Right lobe of liver (tissue), 6 donors: ENCODE measurements around the gene TMEM53. TPM values are rescaled to one million over a fixed set of nuclear protein-coding genes. Genes with fewer than 3 reads are reported as not detected.

Source experiments
- ATAC-seq, 4 donors: fragments of 200-7000 bp; cut with Tn5 transposase; one replicate each; pipeline ENCODE4 v1.9.1; 2020; ENCODE audit warnings: mild to moderate bottlenecking in 4 of 4, moderate library complexity in 4 of 4
- DNase-seq, 3 donors: peaks; one replicate each; pipeline ENCODE4 v3.0.0-alpha.2; 2020
- H3K27ac ChIP-seq, 3 donors: fragments of 200-600 bp; one replicate each; pipeline ENCODE4 v1.8.0; 2022
- H3K27me3 ChIP-seq, 2 donors: fragments of 200-600 bp; one replicate each; pipeline ENCODE4 v1.8.0; 2022
- H3K36me3 ChIP-seq, 4 donors: fragments of 200-600 bp; sonication (generic) in 1 of 4; one replicate each; pipeline versions ENCODE4 v1.5.1 to v1.8.0; 2017 to 2022; ENCODE audit warnings: control low read depth in 1 of 4
- H3K4me1 ChIP-seq, 4 donors: fragments of 200-600 bp; sonication (generic) in 1 of 4; one replicate each; pipeline versions ENCODE4 v1.5.1 to v1.8.0; 2017 to 2022; ENCODE audit warnings: control low read depth in 1 of 4
- H3K4me3 ChIP-seq, 3 donors: fragments of 200-600 bp; one replicate each; pipeline ENCODE4 v1.8.0; 2022
- H3K9me3 ChIP-seq, 4 donors: fragments of 200-600 bp; sonication (generic) in 1 of 4; one replicate each; pipeline versions ENCODE4 v1.5.1 to v1.8.0; 2017 to 2022; ENCODE audit warnings: control low read depth in 1 of 4
- CTCF ChIP-seq, 4 donors: fragments of 200-600 bp in 3 of 4; fragments of 450-650 bp in 1 of 4; IDR thresholded peaks; one replicate each; pipeline versions ENCODE4 v1.5.1 to v1.8.0; 2016 to 2022; ENCODE audit warnings: antibody characterized with exemption in 4 of 4, mild to moderate bottlenecking in 2 of 4
- POLR2A ChIP-seq: fragments of 450-650 bp; IDR thresholded peaks from one replicate; pipeline ENCODE4 v1.6.1; 2017; ENCODE audit warnings: antibody characterized with exemption, mild to moderate bottlenecking
- WGBS: methylation state at CpG from one replicate; pipeline ENCODE4 v1.1.6; 2018; ENCODE audit warnings: low coverage, low lambda C conversion rate; ENCODE audit not compliant: insufficient coverage; ENCODE audit errors: missing lambda C conversion rate; 5-methylcytosine and 5-hydroxymethylcytosine counted together
- intact Hi-C, 2 donors: fragments of 100-400 bp; cut with DNase I; formaldehyde crosslinking; loops; one replicate each; pipeline versions ENCODE4 v1.11.2 to v1.14.1; 2022
- long read RNA-seq: library from polyadenylated mRNA; unstranded; transcript quantifications from one replicate; pipeline ENCODE4 v2.0.0, GENCODE V29; 2019
- total RNA-seq, 6 experiments: library from RNA; depleted of rRNA in 2 of 6; stranded (reverse); fragments of >200 nt in 2 of 6; fragmentation: NEBNext Ultra II Directional in 3 of 6; extraction: Animal tissue kit (Norgen Biotek cat#: 25700) in 3 of 6; gene quantifications; one replicate each; pipeline versions ENCODE4 v1.1.0 to v1.2.4, GENCODE V29; 2016 to 2023
- donor health status: DM: no; HTN: yes; CAD: no.
- donor health status: DM: no; HTN: no; CAD: no.
- donor health status: DM: no; HTN: no; CAD: no.
- donor health status: DM: no; HTN: yes; CAD: no.
- donor health status: DM: no; HTN: yes; CAD: no.

The TMEM53 gene
- 10 to 100 TPM; 15.8 to 31.0 (median 24.5) TPM for total RNA-seq
- long read RNA-seq, partial matches to known transcripts, result 1 of 14 reads
- long read RNA-seq, other reads (novel, unspliced or antisense), result 3 of 14 reads

GRCh38 chr1:44674113-44675000, at the start of gene TMEM53, which contains the start of gene ARMH1:
TSS of gene TMEM53 (minus strand) at chr1:44674481. CDS start at chr1:44674391, 90 bp downstream.
TSS of gene ARMH1 (plus strand) at chr1:44674714. CDS start at chr1:44689698, 14,984 bp downstream.
- H3K36me3 ChIP-seq, result no peaks in the 10 kb centered on the region
- ATAC-seq, result peak; percentile 83 to 94 (median 89)
- DNase-seq, result peak; percentile 99 to 100 (median 100)
- peak; percentile 91 for TF ChIP-seq POLR2A
- TF ChIP-seq CTCF (IDR thresholded peaks at IDR 0.05), result no peak
- intact Hi-C loops, result no loop called here
- peaks cover 0 to 64% (median 34%) of the 10 kb centered on the region in 4 donors for H3K4me1 ChIP-seq
- 0% methylated on average over 18 of the region's 56 CpGs for WGBS
- peak within 1 kb of the TSS; percentile 93 to 97 (median 94) for H3K27ac ChIP-seq
- H3K4me3 ChIP-seq, result peak within 1 kb of the TSS; percentile 53 to 70 (median 69)
- H3K9me3 ChIP-seq, result no peaks in the 10 kb centered on the region
- no peaks in the 10 kb centered on the region for H3K27me3 ChIP-seq

- no peaks in the 10 kb centered on the region for H3K36me3 ChIP-seq
- 69% methylated on average over 21 of the region's 28 CpGs for WGBS
- intact Hi-C loops, result no loop called here
- H3K27me3 ChIP-seq, result no peaks in the 10 kb centered on the region
- no peaks in the 10 kb centered on the region for H3K4me1 ChIP-seq
- TF ChIP-seq CTCF (IDR thresholded peaks at IDR 0.05) (no peak), POLR2A (no peak)
- ATAC-seq, result no peak
- H3K27ac ChIP-seq, result no peak overlapping the region
- no peak overlapping the region for H3K4me3 ChIP-seq
- H3K9me3 ChIP-seq, result no peaks in the 10 kb centered on the region
- no peak for DNase-seq
Observed at GRCh38 chr1:44723496-44724295, 49.4 kb upstream of the TMEM53 start.

GRCh38 chr1:44723064-44723463, 48.8 kb upstream of the TMEM53 start:
- WGBS, result 58% methylated on average over 9 of the region's 9 CpGs
- no peaks in the 10 kb centered on the region for H3K36me3 ChIP-seq
- no peak for DNase-seq
- H3K4me1 ChIP-seq, result no peaks in the 10 kb centered on the region
- H3K4me3 ChIP-seq, result no peak overlapping the region
- no peaks in the 10 kb centered on the region for H3K9me3 ChIP-seq
- H3K27me3 ChIP-seq, result no peaks in the 10 kb centered on the region
- TF ChIP-seq POLR2A, result no peak
- TF ChIP-seq CTCF (IDR thresholded peaks at IDR 0.05), result no peak
- intact Hi-C loops, result no loop called here
- no peak for ATAC-seq
- no peak overlapping the region for H3K27ac ChIP-seq

- TF ChIP-seq CTCF (IDR thresholded peaks at IDR 0.05) (no peak), POLR2A (peak; percentile 57)
- ATAC-seq, result peak; percentile 40 to 66 (median 50)
- 39% methylated on average over 14 of the region's 14 CpGs for WGBS
- no peaks in the 10 kb centered on the region for H3K9me3 ChIP-seq
- no peaks in the 10 kb centered on the region for H3K36me3 ChIP-seq
- no peak for DNase-seq
- no peak overlapping the region for H3K4me3 ChIP-seq
- intact Hi-C loops, result no loop called here
- H3K27me3 ChIP-seq, result no peaks in the 10 kb centered on the region
- H3K27ac ChIP-seq, result no peak overlapping the region
- H3K4me1 ChIP-seq, result no peaks in the 10 kb centered on the region
Observed at GRCh38 chr1:44721485-44722361, 47.4 kb upstream of the TMEM53 start.
